Fibroblast of lung (primary cell): ENCODE data around the gene UHRF2. TPM values are rescaled to one million over a fixed set of nuclear protein-coding genes. Genes with fewer than 3 reads are reported as not detected.

Experiments
- DNase-seq, 2 donors: peaks; one replicate each; pipeline versions ENCODE4 v3.0.0 to v3.0.0-alpha.2; 2010; ENCODE audit warnings: low read depth in 2 of 2
- H2AFZ ChIP-seq: 2 replicates; pipeline ENCODE4 v1.5.1; 2012; ENCODE audit warnings: low read length, control low read depth, inconsistent platforms
- H3K27ac ChIP-seq: 2 replicates; pipeline ENCODE4 v1.5.1; 2011; ENCODE audit warnings: low read length, control low read depth; ENCODE audit not compliant: insufficient read depth
- H3K27me3 ChIP-seq: 2 replicates; pipeline ENCODE4 v1.5.1; 2011; ENCODE audit warnings: mild to moderate bottlenecking, low read length; ENCODE audit not compliant: control insufficient read depth, insufficient read depth
- H3K36me3 ChIP-seq: 2 replicates; pipeline ENCODE4 v1.5.1; 2011; ENCODE audit warnings: low read length; ENCODE audit not compliant: control insufficient read depth, insufficient read depth
- H3K4me1 ChIP-seq: 2 replicates; pipeline ENCODE4 v1.5.1; 2011; ENCODE audit warnings: low read length; ENCODE audit not compliant: control insufficient read depth, insufficient read depth; ENCODE audit errors: extremely low read depth
- H3K4me2 ChIP-seq: 2 replicates; pipeline ENCODE4 v1.5.1; 2011; ENCODE audit warnings: low read length, control low read depth; ENCODE audit not compliant: insufficient read depth; ENCODE audit errors: extremely low read depth
- H3K4me3 ChIP-seq, 4 experiments: fragments of 200-600 bp in 1 of 4; sonication (generic) in 1 of 4; replicated peaks in 1 of 4; 2 replicates each; pipeline ENCODE4 v1.5.1; 2011 to 2016; ENCODE audit warnings: low read length in 4 of 4, low read depth in 3 of 4, mild to moderate bottlenecking in 3 of 4, control low read depth in 2 of 4, inconsistent platforms in 1 of 4, mixed read lengths in 1 of 4; ENCODE audit not compliant: insufficient read depth in 1 of 4; ENCODE audit errors: control extremely low read depth in 1 of 4
- H3K79me2 ChIP-seq: 2 replicates; pipeline ENCODE4 v1.5.1; 2012; ENCODE audit warnings: mild to moderate bottlenecking, low read length, inconsistent platforms; ENCODE audit not compliant: control insufficient read depth, insufficient read depth
- H3K9ac ChIP-seq: 2 replicates; pipeline ENCODE4 v1.5.1; 2011; ENCODE audit warnings: mild to moderate bottlenecking, low read length, control low read depth; ENCODE audit not compliant: insufficient read depth
- H3K9me3 ChIP-seq: 2 replicates; pipeline ENCODE4 v1.5.1; 2012; ENCODE audit warnings: low read depth, low read length; ENCODE audit not compliant: control insufficient read depth, insufficient read depth
- H4K20me1 ChIP-seq: 2 replicates; pipeline ENCODE4 v1.5.1; 2011; ENCODE audit warnings: low read length; ENCODE audit not compliant: control insufficient read depth, insufficient read depth; ENCODE audit errors: extremely low read depth
- EZH2 ChIP-seq: IDR thresholded peaks from 2 replicates; pipeline ENCODE4 v1.5.1; 2012; ENCODE audit warnings: low read length, control low read depth, mild to moderate bottlenecking; ENCODE audit errors: missing control alignments
- polyA plus RNA-seq, 2 donors: library from polyadenylated mRNA; depleted of rRNA in 1 of 2; stranded (reverse) in 1 of 2; unstranded in 1 of 2; fragments of >200 nt; gene quantifications; 2 replicates each; pipeline ENCODE4 v1.2.1, GENCODE V29; 2011 to 2012; ENCODE audit warnings: missing spikeins in 1 of 2
- total RNA-seq: library from RNA; depleted of rRNA; stranded (reverse); fragments of >200 nt; gene quantifications from 2 replicates; pipeline ENCODE4 v1.2.1, GENCODE V29; 2014
- TF ChIP-seq, protein P1 (sequence below), 2 donors: IDR thresholded peaks in 1 of 2; conservative IDR thresholded peaks in 1 of 2; 1 replicate in 1 of 2; 2 replicates in 1 of 2; pipeline ENCODE4 v1.5.1; 2011 to 2012; ENCODE audit warnings: low read length in 2 of 2, control low read depth in 1 of 2, inconsistent platforms in 1 of 2, low read depth in 1 of 2, mild to moderate bottlenecking in 1 of 2

UHRF2 gene
- total and polyA plus RNA-seq, 2 donors (not counting 1 experiment from before 2014, with no cell fraction given), result 28.8 to 81.7 TPM

DNA sequence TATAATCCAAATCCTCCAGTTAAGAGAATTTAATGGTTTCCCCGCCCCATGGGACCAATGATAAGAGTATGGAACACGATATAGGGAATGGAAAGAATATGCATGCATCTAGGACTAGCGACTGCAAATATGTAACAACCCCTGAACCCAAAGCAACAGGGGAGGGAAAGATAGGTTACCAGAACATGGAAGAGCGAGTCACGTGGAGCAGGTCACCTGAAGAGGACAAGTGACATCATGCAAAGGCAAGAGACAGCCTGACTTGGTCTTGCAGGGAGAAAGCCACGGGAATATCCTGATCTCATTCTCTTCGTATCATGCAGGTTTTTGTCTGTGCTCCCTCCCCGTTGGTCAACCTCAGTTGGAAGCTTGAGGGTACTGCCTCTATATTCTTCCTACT is 4.7 kb upstream of the UHRF2 start:
- Histone ChIP-seq H4K20me1 (no peaks in the 10 kb centered on the region), H3K4me3 (no peak overlapping the region), H3K27me3 (no peaks in the 10 kb centered on the region), H3K4me1 (no peaks in the 10 kb centered on the region), H3K9me3 (no peaks in the 10 kb centered on the region), H3K9ac (no peak overlapping the region), H2AFZ (no peak overlapping the region), H3K27ac (no peak overlapping the region), H3K79me2 (peaks cover 4% of the 10 kb centered on the region), H3K36me3 (no peaks in the 10 kb centered on the region), H3K4me2 (no peak overlapping the region)
- no peak for DNase-seq
- TF ChIP-seq, protein P1, sequence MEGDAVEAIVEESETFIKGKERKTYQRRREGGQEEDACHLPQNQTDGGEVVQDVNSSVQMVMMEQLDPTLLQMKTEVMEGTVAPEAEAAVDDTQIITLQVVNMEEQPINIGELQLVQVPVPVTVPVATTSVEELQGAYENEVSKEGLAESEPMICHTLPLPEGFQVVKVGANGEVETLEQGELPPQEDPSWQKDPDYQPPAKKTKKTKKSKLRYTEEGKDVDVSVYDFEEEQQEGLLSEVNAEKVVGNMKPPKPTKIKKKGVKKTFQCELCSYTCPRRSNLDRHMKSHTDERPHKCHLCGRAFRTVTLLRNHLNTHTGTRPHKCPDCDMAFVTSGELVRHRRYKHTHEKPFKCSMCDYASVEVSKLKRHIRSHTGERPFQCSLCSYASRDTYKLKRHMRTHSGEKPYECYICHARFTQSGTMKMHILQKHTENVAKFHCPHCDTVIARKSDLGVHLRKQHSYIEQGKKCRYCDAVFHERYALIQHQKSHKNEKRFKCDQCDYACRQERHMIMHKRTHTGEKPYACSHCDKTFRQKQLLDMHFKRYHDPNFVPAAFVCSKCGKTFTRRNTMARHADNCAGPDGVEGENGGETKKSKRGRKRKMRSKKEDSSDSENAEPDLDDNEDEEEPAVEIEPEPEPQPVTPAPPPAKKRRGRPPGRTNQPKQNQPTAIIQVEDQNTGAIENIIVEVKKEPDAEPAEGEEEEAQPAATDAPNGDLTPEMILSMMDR (conservative IDR thresholded peaks at IDR 0.05 in 1 of 2, IDR thresholded peaks at IDR 0.05 in 1 of 2; ENCODE audit: low read depth in 1 of 2, low read length in 2 of 2), result no peak
- TF ChIP-seq EZH2, result no peak

DNA sequence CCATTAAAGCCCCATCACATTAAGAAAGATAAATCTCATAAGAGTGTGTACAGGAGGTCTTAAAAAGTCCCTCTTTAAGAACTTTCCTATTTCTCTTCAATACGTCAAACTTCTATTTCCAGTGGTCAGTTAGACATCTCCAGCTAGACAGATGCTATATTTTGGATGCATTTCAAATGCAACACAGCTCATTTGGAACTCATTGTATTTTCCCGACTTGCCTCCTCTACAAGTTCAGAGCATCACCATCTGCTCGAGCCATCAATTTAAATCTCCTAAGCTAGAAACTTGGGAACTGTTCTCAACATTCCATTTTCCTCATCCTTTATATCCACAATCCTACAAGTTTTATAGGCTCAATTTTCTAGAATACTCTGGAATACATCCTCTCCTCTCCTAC is 3.2 kb upstream of the UHRF2 start:
- Histone ChIP-seq H3K36me3 (no peaks in the 10 kb centered on the region), H3K9me3 (no peaks in the 10 kb centered on the region), H3K4me2 (no peak overlapping the region), H3K4me3 (no peak overlapping the region), H3K9ac (no peak overlapping the region), H2AFZ (no peak overlapping the region), H3K4me1 (no peaks in the 10 kb centered on the region), H4K20me1 (no peaks in the 10 kb centered on the region), H3K27ac (no peak overlapping the region), H3K79me2 (peaks cover 18% of the 10 kb centered on the region), H3K27me3 (no peaks in the 10 kb centered on the region)
- DNase-seq, result no peak
- TF ChIP-seq, protein P1 (conservative IDR thresholded peaks at IDR 0.05 in 1 of 2, IDR thresholded peaks at IDR 0.05 in 1 of 2; ENCODE audit: low read depth in 1 of 2, low read length in 2 of 2), result no peak
- no peak for TF ChIP-seq EZH2

DNA sequence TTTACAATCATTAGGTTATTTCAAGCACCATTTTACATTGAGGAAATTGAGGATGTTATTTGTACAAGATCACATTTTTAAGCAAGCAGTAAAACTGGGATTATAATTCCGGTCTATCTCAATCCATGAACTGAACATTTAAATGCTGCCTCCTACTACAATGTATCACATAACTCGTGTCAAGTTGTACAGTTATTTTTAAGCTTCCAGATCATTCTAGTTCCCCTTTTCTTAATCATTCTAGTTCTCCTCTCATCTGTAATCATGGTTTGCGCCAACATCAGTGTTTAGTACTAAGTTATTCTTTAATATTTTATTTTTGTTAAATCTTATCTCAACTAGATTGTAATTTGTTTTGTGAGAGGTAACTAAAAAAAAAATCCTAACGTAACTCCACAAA is 2.4 kb upstream of the UHRF2 start:
- H3K79me2 ChIP-seq, result peaks cover 27% of the 10 kb centered on the region
- no peaks in the 10 kb centered on the region for H4K20me1 ChIP-seq
- no peaks in the 10 kb centered on the region for H3K9me3 ChIP-seq
- no peaks in the 10 kb centered on the region for H3K4me1 ChIP-seq
- no peak overlapping the region for H3K4me2 ChIP-seq
- H3K27ac ChIP-seq, result no peak overlapping the region
- H3K27me3 ChIP-seq, result no peaks in the 10 kb centered on the region
- no peak overlapping the region for H3K9ac ChIP-seq
- no peak for DNase-seq
- H3K4me3 ChIP-seq, result no peak overlapping the region
- H3K36me3 ChIP-seq, result no peaks in the 10 kb centered on the region
- TF ChIP-seq EZH2, result no peak
- TF ChIP-seq, protein P1 (conservative IDR thresholded peaks at IDR 0.05 in 1 of 2, IDR thresholded peaks at IDR 0.05 in 1 of 2; ENCODE audit: low read depth in 1 of 2, low read length in 2 of 2), result no peak
- H2AFZ ChIP-seq, result no peak overlapping the region
